Common myeloid progenitor, CD34-positive (primary cell): ENCODE measurements around the gene MEF2A.

Source experiments
- CTCF ChIA-PET: fragments of 350-600 bp; sonication (Branson Sonifier 250); formaldehyde crosslinking; loops from one replicate; lab custom pipeline; 2021; ENCODE audit warnings: antibody characterized with exemption; lab: Charles Lee
- POLR2A ChIA-PET: fragments of 350-600 bp; sonication (Branson Sonifier 250); formaldehyde crosslinking; loops from one replicate; lab custom pipeline; 2021; ENCODE audit warnings: antibody characterized with exemption; lab: Charles Lee
- DNase-seq, 3 donors: peaks; one replicate each; pipeline versions ENCODE4 v3.0.0 to v3.0.0-alpha.2; 2013
- H3K27ac ChIP-seq, 2 experiments: 1 replicate in 1 of 2; 2 replicates in 1 of 2; pipeline ENCODE4 v1.7.0; 2013; ENCODE audit warnings: inconsistent platforms in 2 of 2, low read length in 2 of 2, mild to moderate bottlenecking in 2 of 2, low read depth in 1 of 2, moderate library complexity in 1 of 2; ENCODE audit not compliant: severe bottlenecking in 2 of 2, insufficient read depth in 1 of 2, poor library complexity in 1 of 2
- H3K27me3 ChIP-seq, 5 experiments: replicated peaks in 2 of 5; 1 replicate in 3 of 5; 2 replicates in 2 of 5; pipeline versions ENCODE4 v1.6.1 to v1.7.0; 2013; ENCODE audit warnings: low read length in 4 of 5, mild to moderate bottlenecking in 2 of 5, moderate library complexity in 2 of 5, inconsistent platforms in 1 of 5; ENCODE audit not compliant: insufficient read depth in 5 of 5, control insufficient read depth in 4 of 5
- H3K36me3 ChIP-seq, 4 experiments: 1 replicate in 2 of 4; 2 replicates in 2 of 4; pipeline versions ENCODE4 v1.6.1 to v1.7.0; 2013; ENCODE audit warnings: low read length in 3 of 4, control low read depth in 1 of 4, mild to moderate bottlenecking in 1 of 4; ENCODE audit not compliant: control insufficient read depth in 4 of 4, insufficient read depth in 4 of 4
- H3K4me1 ChIP-seq, 4 experiments: 1 replicate in 3 of 4; 2 replicates in 1 of 4; pipeline versions ENCODE4 v1.6.1 to v1.7.1; 2013; ENCODE audit warnings: low read length in 3 of 4, mild to moderate bottlenecking in 3 of 4, control low read depth in 1 of 4, inconsistent platforms in 1 of 4, moderate library complexity in 1 of 4; ENCODE audit not compliant: control insufficient read depth in 4 of 4, insufficient read depth in 4 of 4; ENCODE audit errors: control extremely low read depth in 1 of 4
- H3K4me3 ChIP-seq, 7 experiments: 1 replicate in 4 of 7; 2 replicates in 3 of 7; pipeline versions ENCODE4 v1.5.1 to v1.7.0; 2013; ENCODE audit warnings: mild to moderate bottlenecking in 7 of 7, low read length in 6 of 7, moderate library complexity in 6 of 7, inconsistent platforms in 2 of 7, low read depth in 2 of 7, control low read depth in 1 of 7; ENCODE audit not compliant: insufficient read depth in 4 of 7, control insufficient read depth in 1 of 7; ENCODE audit errors: extremely low read depth in 1 of 7
- H3K9me3 ChIP-seq, 5 experiments: 1 replicate in 4 of 5; 2 replicates in 1 of 5; pipeline versions ENCODE4 v1.6.1 to v1.7.1; 2013; ENCODE audit warnings: low read length in 4 of 5, mild to moderate bottlenecking in 2 of 5, inconsistent platforms in 1 of 5, low read depth in 1 of 5, moderate library complexity in 1 of 5; ENCODE audit not compliant: control insufficient read depth in 4 of 5, insufficient read depth in 2 of 5; ENCODE audit errors: control extremely low read depth in 1 of 5
- WGBS: methylation state at CpG from one replicate; pipeline ENCODE4 v1.1.5; 2013; ENCODE audit not compliant: insufficient coverage; 5-methylcytosine and 5-hydroxymethylcytosine counted together

Gene MEF2A

DNA sequence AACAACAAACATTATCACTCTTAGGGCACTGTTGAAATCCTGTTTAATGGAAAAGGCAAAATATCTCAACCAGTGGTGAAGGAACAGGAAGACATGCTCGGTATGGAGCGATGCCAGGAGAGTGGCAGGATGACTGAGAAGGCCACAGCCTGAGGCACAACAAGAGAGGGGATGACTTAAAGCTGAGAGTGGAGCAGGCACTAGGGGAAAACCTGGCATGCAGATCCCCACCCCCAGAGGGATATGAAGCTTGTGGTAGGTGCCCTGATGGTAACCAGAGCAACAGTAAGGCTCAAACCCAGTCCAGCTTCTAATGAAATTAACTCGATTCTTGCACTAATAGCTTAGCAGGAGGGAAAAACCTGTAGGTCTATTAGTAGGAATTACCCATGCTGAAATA is 127.0 kb downstream of the MEF2A start:
- Histone ChIP-seq H3K27ac (no peak overlapping the region), H3K27me3 (no peaks in the 10 kb centered on the region), H3K9me3 (peaks cover 0 to 6% (median 3%) of the 10 kb centered on the region in 5 experiments), H3K36me3 (peaks cover 10 to 62% (median 38%) of the 10 kb centered on the region in 4 experiments), H3K4me3 (no peak overlapping the region), H3K4me1 (no peaks in the 10 kb centered on the region)
- ChIA-PET POLR2A (no interaction called here), CTCF (interaction anchor here (1.4 kb wide), 1 partner anchor 64 kb away, joined by 3 read pairs; no protein-coding TSS in a partner anchor)
- no peak for DNase-seq
- WGBS = 96% methylated on average over 2 of the region's 3 CpGs

DNA sequence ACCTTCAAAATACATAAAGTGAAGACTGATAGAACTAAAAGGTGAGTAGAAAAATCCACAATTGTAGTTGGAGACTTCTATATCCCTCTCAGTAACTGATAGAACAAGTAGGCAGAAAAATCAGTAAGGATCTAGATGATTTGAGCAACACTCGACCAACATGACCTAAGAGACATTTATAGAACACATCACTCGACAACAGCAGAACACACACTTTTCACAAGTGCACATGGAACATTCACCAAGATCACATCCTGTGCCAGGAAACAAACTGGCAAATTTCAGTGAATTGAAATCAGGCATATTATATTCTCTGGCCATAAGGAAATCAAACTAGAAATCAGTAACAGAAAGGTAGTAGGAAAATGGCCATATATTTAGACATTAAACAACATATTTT is 130.3 kb downstream of the MEF2A start:
- Histone ChIP-seq H3K27me3 (no peaks in the 10 kb centered on the region), H3K27ac (no peak overlapping the region), H3K9me3 (peaks cover 0 to 3% (median 1%) of the 10 kb centered on the region in 5 experiments), H3K36me3 (peaks cover 6 to 39% (median 19%) of the 10 kb centered on the region in 4 experiments), H3K4me1 (no peaks in the 10 kb centered on the region), H3K4me3 (no peak overlapping the region)
- ChIA-PET CTCF (interaction anchor here (1.5 kb wide), 1 partner anchor 8 kb away, joined by 5 read pairs; no protein-coding TSS in a partner anchor), POLR2A (no interaction called here)
- WGBS = 60% methylated on average over 1 of the region's 2 CpGs
- no peak for DNase-seq

DNA sequence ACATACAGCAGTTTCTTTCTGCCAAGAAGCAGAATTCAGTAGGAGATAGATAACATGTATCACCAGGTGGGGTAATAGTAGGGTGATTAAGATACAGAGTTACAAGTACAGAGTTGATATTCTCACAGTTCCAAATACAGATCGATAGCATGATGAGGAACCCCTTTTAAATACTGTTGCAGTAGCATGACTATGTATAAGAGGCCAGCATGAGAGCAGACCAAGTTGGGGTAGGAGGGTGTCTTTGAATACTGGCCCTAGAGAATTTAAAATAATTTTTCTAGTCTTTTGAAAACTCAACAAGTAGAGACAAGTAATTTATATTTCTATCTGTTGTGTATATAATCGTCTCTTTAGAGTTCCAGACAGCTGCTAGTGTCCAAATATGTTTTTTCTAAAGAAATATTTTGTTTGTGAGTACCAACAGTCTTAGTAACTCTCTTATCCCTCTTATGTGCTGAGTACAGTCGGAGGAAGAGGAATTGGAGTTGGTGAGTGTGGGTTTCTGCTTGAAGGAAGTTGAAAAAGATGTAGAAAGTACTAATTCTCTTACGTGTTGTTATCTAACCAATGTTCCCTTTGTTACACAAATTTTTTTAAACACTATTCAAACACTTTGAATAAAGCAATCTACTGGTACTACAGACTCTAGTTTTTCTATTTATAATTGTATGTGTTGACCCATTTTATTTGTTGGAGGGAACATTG is 137.3 kb downstream of the MEF2A start:
- ChIA-PET CTCF (interaction anchor here (0.6 to 5.8 kb wide), 19 partner anchors 8 to 439 kb away, joined by 3 to 67 read pairs (median 6); partner anchors contain the start of gene LYSMD4), POLR2A (interaction anchor here (0.6 kb wide), 2 partner anchors 196 to 417 kb away, joined by 3 read pairs; no protein-coding TSS in a partner anchor)
- no peaks in the 10 kb centered on the region for H3K9me3 ChIP-seq
- no peaks in the 10 kb centered on the region for H3K27me3 ChIP-seq
- DNase-seq = peak; percentile 30 to 71 (median 67)
- whole genome bisulfite sequencing = no CpG with 5 or more reads among the region's 4 CpGs
- peak overlapping the region in 2 of 7 experiments; percentile 16 to 49 for H3K4me3 ChIP-seq
- H3K36me3 ChIP-seq = peaks cover 0 to 8% (median 1%) of the 10 kb centered on the region in 4 experiments
- peak overlapping the region in 1 of 2 experiments; percentile 74 for H3K27ac ChIP-seq
- peaks cover 2 to 13% (median 8%) of the 10 kb centered on the region in 4 experiments for H3K4me1 ChIP-seq

DNA sequence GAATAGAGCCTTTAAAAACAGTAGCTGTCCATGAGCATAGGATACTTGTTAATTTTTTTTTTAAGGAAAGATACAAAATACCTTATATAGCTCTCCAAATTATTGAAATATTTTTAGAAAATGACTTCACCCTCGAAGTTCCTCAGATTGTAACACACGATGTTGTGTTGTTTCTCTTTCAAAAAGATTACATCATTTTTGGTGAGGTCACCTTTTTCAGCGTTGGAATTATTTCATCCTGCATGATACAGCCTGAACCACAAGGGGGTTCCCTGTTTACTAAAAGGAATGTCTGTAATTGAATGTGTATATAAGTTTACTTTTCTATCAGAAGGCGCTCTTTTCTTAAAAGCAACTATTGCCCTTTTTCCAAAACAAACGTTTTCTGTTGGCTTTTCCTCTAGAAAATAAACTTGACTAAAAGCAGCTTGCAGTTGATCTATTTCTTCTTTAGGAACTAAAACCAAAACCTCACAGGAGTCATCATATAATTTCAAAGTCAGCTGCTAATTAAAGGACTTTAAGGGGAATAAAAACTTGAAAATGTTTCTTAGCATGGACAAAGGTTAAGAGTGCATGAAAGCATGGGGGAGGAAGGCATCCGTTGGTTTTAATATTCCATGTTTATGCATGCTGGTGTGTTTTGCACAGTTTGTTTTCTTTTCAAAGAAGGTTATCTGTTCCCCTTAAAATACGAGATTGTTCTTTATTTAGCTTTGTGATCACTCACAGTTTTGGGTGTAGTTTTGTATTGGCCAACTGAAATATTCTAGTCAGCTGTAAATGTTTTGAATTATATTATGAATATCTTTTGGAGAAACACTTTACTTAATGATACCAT is 138.0 kb downstream of the MEF2A start:
- 35% methylated on average over 3 of the region's 7 CpGs for WGBS
- peak overlapping the region in 2 of 7 experiments; percentile 16 to 49 for H3K4me3 ChIP-seq
- peak; percentile 84 to 92 (median 91) for DNase-seq

DNA sequence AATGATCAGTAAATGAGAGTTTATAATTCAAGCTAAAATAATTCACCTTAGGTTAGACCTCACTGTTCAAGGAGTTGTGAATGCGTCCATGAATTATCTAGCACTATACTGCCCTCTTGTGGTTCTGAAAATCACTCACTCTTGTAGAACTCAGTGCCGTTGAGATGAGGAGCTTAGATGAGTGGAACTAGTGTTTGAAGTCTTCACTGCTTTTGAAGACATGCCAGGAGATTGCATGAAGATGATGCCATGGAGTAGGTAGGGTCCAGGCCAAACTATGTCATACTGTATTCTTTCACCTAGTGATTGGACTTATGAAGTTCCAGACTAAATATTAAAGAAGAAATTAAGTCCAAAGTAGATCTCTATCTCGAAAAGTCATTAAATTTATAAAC is 138.7 kb downstream of the MEF2A start:
- 0% methylated on average over 1 of the region's 3 CpGs for WGBS
- peak; percentile 83 to 92 (median 88) for DNase-seq
- Histone ChIP-seq H3K27ac (no peak overlapping the region), H3K27me3 (no peaks in the 10 kb centered on the region), H3K9me3 (no peaks in the 10 kb centered on the region), H3K4me3 (no peak overlapping the region), H3K36me3 (peaks cover 0 to 8% (median 1%) of the 10 kb centered on the region in 4 experiments), H3K4me1 (peaks cover 2 to 13% (median 8%) of the 10 kb centered on the region in 4 experiments)
- ChIA-PET CTCF (interaction anchor here (0.6 to 5.8 kb wide), 43 partner anchors 8 to 603 kb away, joined by 3 to 67 read pairs (median 5); partner anchors contain the start of genes LRRC28 and LYSMD4), POLR2A (no interaction called here)

More for the DNA sequence above, 138.0 kb downstream of the MEF2A start:
- Histone ChIP-seq H3K9me3 (no peaks in the 10 kb centered on the region), H3K36me3 (peaks cover 0 to 8% (median 1%) of the 10 kb centered on the region in 4 experiments), H3K4me1 (peaks cover 2 to 13% (median 8%) of the 10 kb centered on the region in 4 experiments), H3K27me3 (no peaks in the 10 kb centered on the region), H3K27ac (peak overlapping the region in 1 of 2 experiments; percentile 74)
- ChIA-PET POLR2A (interaction anchor here (0.6 kb wide), 2 partner anchors 196 to 418 kb away, joined by 3 read pairs; no protein-coding TSS in a partner anchor), CTCF (interaction anchor here (0.7 to 5.8 kb wide), 44 partner anchors 8 to 602 kb away, joined by 3 to 67 read pairs (median 5); partner anchors contain the start of genes LRRC28 and LYSMD4)

DNA sequence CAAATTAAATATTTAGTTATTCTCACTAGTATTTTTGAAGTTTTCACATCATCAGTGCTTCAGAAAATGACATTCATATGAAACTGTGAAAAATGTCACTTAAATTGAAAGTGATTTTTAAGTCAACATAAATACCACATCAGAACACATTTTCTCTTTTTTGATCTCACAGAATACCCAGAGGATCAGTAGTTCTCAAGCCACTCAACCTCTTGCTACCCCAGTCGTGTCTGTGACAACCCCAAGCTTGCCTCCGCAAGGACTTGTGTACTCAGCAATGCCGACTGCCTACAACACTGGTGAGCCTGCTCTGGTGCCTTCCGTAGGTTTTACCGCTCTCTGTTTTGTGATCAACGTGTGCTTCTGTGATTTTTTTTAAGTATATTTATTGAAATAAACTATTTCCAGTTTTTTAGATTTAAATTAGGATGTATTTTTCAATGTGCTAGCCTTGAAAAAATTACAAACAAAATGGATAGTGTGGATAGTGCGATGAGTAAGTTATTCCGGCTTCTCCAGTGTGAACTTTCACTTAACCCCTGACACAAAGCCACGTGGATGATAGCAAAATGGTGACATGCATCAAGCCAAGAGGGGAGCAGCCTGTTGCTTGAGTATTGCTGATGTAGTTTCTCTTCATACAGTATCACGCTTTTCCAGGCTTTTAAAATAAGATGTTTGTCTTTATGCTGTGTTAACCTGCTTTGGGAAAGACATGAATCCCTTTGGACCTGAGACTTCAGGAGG is 140.9 kb downstream of the MEF2A start:
- H3K27me3 ChIP-seq = no peaks in the 10 kb centered on the region
- no peak overlapping the region for H3K4me3 ChIP-seq
- H3K9me3 ChIP-seq = no peaks in the 10 kb centered on the region
- WGBS = 97% methylated on average over 7 of the region's 10 CpGs
- ChIA-PET POLR2A (no interaction called here), CTCF (interaction anchor here (1.1 to 1.2 kb wide), 2 partner anchors 420 to 435 kb away, joined by 6 to 7 read pairs; no protein-coding TSS in a partner anchor)
- H3K27ac ChIP-seq = no peak overlapping the region
- peaks cover 6 to 23% (median 14%) of the 10 kb centered on the region in 4 experiments for H3K36me3 ChIP-seq
- peaks cover 2 to 13% (median 8%) of the 10 kb centered on the region in 4 experiments for H3K4me1 ChIP-seq
- no peak for DNase-seq
